Left lobe of liver (tissue), 2 donors: Measurements from ENCODE around the gene PLEKHA1. TPM values are rescaled to one million over a fixed set of nuclear protein-coding genes. Genes with fewer than 3 reads are reported as not detected.

Experiments used
- ATAC-seq: fragments of 200-7000 bp; cut with Tn5 transposase; one replicate; pipeline ENCODE4 v1.9.1; 2020; ENCODE audit warnings: mild to moderate bottlenecking, moderate library complexity
- DNase-seq: peaks from one replicate; pipeline ENCODE4 v3.0.0-alpha.2; 2020; ENCODE audit warnings: low spot score
- total RNA-seq: library from RNA; stranded (reverse); gene quantifications from one replicate; pipeline ENCODE4 v1.2.1, GENCODE V29; 2021
- donor health status: DM: no; HTN: no; CAD: no; lungs with moderate emphysema.
- donor health status: DM: no; HTN: yes; CAD: no.

Gene PLEKHA1
- total RNA-seq, 1 donor from 2014 or later, result 21.1 TPM

- ATAC-seq, result no peak
- DNase-seq, result no peak
Measured at GRCh38 chr10:122420624-122421007, 46.1 kb downstream of the PLEKHA1 start.

- ATAC-seq (no peak), DNase-seq (no peak)
Measured at GRCh38 chr10:122421054-122421625, 46.6 kb downstream of the PLEKHA1 start.

GRCh38 chr10:122421742-122422141 is 47.2 kb downstream of the PLEKHA1 start:
- ATAC-seq (no peak), DNase-seq (no peak)

- DNase-seq (no peak), ATAC-seq (no peak)
Measured at GRCh38 chr10:122422266-122422989, 47.9 kb downstream of the PLEKHA1 start.

- ATAC-seq, result no peak
- no peak for DNase-seq
Measured at GRCh38 chr10:122424059-122424458, 49.6 kb downstream of the PLEKHA1 start.

- ATAC-seq, result no peak
- no peak for DNase-seq
Measured at GRCh38 chr10:122426829-122427228, 52.3 kb downstream of the PLEKHA1 start.

GRCh38 chr10:122427280-122427679 is 52.8 kb downstream of the PLEKHA1 start:
- no peak for DNase-seq
- ATAC-seq, result no peak

GRCh38 chr10:122435212-122435827 is 60.8 kb downstream of the PLEKHA1 start:
- no peak for DNase-seq
- ATAC-seq, result peak; percentile 68

- no peak for ATAC-seq
- no peak for DNase-seq
Measured at GRCh38 chr10:122441961-122442360, 67.5 kb downstream of the PLEKHA1 start.

- ATAC-seq (no peak), DNase-seq (no peak)
Measured at GRCh38 chr10:122445469-122445868, 71.0 kb downstream of the PLEKHA1 start.

- ATAC-seq (no peak), DNase-seq (no peak)
Measured at GRCh38 chr10:122445904-122446303, 71.4 kb downstream of the PLEKHA1 start.

GRCh38 chr10:122446668-122447423 is 72.3 kb downstream of the PLEKHA1 start:
- no peak for ATAC-seq
- no peak for DNase-seq

- DNase-seq (no peak), ATAC-seq (peak; percentile 12)
Measured at GRCh38 chr10:122448600-122448999, 74.1 kb downstream of the PLEKHA1 start.

- DNase-seq (no peak), ATAC-seq (peak; percentile 83)
Measured at GRCh38 chr10:122449153-122449552, 74.6 kb downstream of the PLEKHA1 start.

GRCh38 chr10:122450353-122450990 is 76.0 kb downstream of the PLEKHA1 start:
- ATAC-seq (no peak), DNase-seq (no peak)

GRCh38 chr10:122454071-122454470 is 79.6 kb downstream of the PLEKHA1 start:
- ATAC-seq (no peak), DNase-seq (no peak)

GRCh38 chr10:122454603-122455080 is 80.1 kb downstream of the PLEKHA1 start, which contains the start of gene ARMS2:
ARMS2 (plus strand) TSS chr10:122454653; CDS start chr10:122454728, 75 bp downstream.
- no peak for ATAC-seq
- no peak for DNase-seq

- ATAC-seq (no peak), DNase-seq (no peak)
Measured at GRCh38 chr10:122455376-122456079, 81.0 kb downstream of the PLEKHA1 start.

- ATAC-seq (no peak), DNase-seq (no peak)
Measured at GRCh38 chr10:122457934-122458333, 83.4 kb downstream of the PLEKHA1 start.

- ATAC-seq (no peak), DNase-seq (no peak)
Measured at GRCh38 chr10:122458693-122459092, 84.2 kb downstream of the PLEKHA1 start.
